NT2/D1 (cell line): ENCODE results near the gene KIAA1328.

Experiments used
- SUZ12 ChIP-seq: IDR thresholded peaks from 2 replicates; pipeline ENCODE4 v1.6.1; 2011; ENCODE audit not compliant: insufficient read length, insufficient read depth; ENCODE audit errors: extremely low read depth
- YY1 ChIP-seq: IDR thresholded peaks from 2 replicates; pipeline ENCODE4 v1.6.1; 2011; ENCODE audit not compliant: insufficient read length, insufficient read depth
- ZNF274 ChIP-seq: IDR thresholded peaks from 2 replicates; pipeline ENCODE4 v1.6.1; 2011; ENCODE audit warnings: mild to moderate bottlenecking, low read depth, low read length

DNA sequence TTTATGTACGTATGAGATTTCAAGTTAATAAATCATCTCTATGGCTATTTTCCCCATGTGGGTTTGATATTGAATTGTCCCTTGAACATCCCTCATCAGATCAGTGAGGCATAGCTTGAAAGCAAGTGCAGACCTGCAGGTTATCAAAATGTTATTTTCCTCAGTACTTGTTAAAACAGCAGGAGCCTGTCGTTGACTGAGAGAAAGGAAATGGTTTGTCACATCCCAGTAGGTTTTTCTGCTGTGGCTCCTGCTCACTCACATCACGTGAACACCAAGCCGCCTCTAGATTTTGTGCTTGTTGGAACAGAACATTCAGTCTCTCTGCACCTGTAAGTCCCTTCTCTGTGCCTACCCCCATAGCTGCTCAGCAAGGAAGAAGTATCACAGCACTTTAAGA lies 396.4 kb downstream of the KIAA1328 start:
- no peak for TF ChIP-seq YY1
- TF ChIP-seq SUZ12 = no peak
- no peak for TF ChIP-seq ZNF274
